ENCODE results near the gene SERINC2. TPM values are rescaled to one million over a fixed set of nuclear protein-coding genes. Genes with fewer than 3 reads are reported as not detected.

Gene SERINC2
- total RNA-seq, 1 donor from 2014 or later = 10.0 TPM

GRCh38 chr1:31412205-31412604 is 808 bp upstream of the SERINC2 start:
- DNase-seq (ENCODE audit: low spot score) = no peak

GRCh38 chr1:31413405-31414001 is 490 bp downstream of the SERINC2 start:
- DNase-seq (ENCODE audit: low spot score) = no peak

GRCh38 chr1:31414980-31415370 is 2.0 kb downstream of the SERINC2 start:
- DNase-seq (ENCODE audit: low spot score) = no peak

GRCh38 chr1:31415658-31416057 is 2.6 kb downstream of the SERINC2 start:
- DNase-seq (ENCODE audit: low spot score) = no peak

- no peak for DNase-seq (ENCODE audit: low spot score)
Observed at GRCh38 chr1:31416101-31416736, 3.2 kb downstream of the SERINC2 start.

- DNase-seq (ENCODE audit: low spot score) = no peak
Observed at GRCh38 chr1:31417148-31417547, 4.1 kb downstream of the SERINC2 start.

GRCh38 chr1:31418626-31419323 is 5.8 kb downstream of the SERINC2 start:
- DNase-seq (ENCODE audit: low spot score) = no peak

- DNase-seq (ENCODE audit: low spot score) = no peak
Observed at GRCh38 chr1:31420716-31421115, 7.7 kb downstream of the SERINC2 start.

GRCh38 chr1:31421371-31422040 is 8.5 kb downstream of the SERINC2 start:
- no peak for DNase-seq (ENCODE audit: low spot score)

- DNase-seq (ENCODE audit: low spot score) = no peak
Observed at GRCh38 chr1:31422505-31423319, 9.7 kb downstream of the SERINC2 start.

- no peak for DNase-seq (ENCODE audit: low spot score)
Observed at GRCh38 chr1:31423418-31423947, 10.5 kb downstream of the SERINC2 start.

- no peak for DNase-seq (ENCODE audit: low spot score)
Observed at GRCh38 chr1:31424568-31424967, 11.6 kb downstream of the SERINC2 start.

GRCh38 chr1:31425301-31426081 is 12.5 kb downstream of the SERINC2 start:
- no peak for DNase-seq (ENCODE audit: low spot score)

- DNase-seq (ENCODE audit: low spot score) = no peak
Observed at GRCh38 chr1:31426249-31426922, 13.4 kb downstream of the SERINC2 start.

GRCh38 chr1:31427322-31427721 is 14.3 kb downstream of the SERINC2 start:
- no peak for DNase-seq (ENCODE audit: low spot score)

GRCh38 chr1:31428436-31429221 is 15.6 kb downstream of the SERINC2 start:
- DNase-seq (ENCODE audit: low spot score) = no peak

- peak; percentile 47 for DNase-seq (ENCODE audit: low spot score)
Observed at GRCh38 chr1:31429583-31429982, 16.6 kb downstream of the SERINC2 start.

- DNase-seq (ENCODE audit: low spot score) = peak; percentile 47
Observed at GRCh38 chr1:31431351-31432257, 18.6 kb downstream of the SERINC2 start.
